HEK293 (cell line): Measurements from ENCODE around the gene KCNK4.

Experiments
- CTCF ChIA-PET: fragments of 350-600 bp; formaldehyde crosslinking; extraction: SDS; loops from one replicate; lab custom pipeline; 2021; ENCODE audit warnings: antibody characterized with exemption; lab: Yijun Ruan, JAX
- POLR2A ChIA-PET: fragments of 300-600 bp; formaldehyde crosslinking; extraction: SDS; loops from one replicate; lab custom pipeline; 2020; ENCODE audit warnings: antibody characterized with exemption, inconsistent platforms; lab: Yijun Ruan, JAX
- H3K27ac ChIP-seq: fragments of 200-500 bp; sonication (Bioruptor generic); 2 replicates; pipeline ENCODE4 v1.5.1; 2014; ENCODE audit warnings: low read depth, low read length, control low read depth, inconsistent platforms; ENCODE audit errors: extremely low read depth
- H3K36me3 ChIP-seq, 2 experiments: fragments of 200-500 bp in 1 of 2; sonication (Bioruptor generic) in 1 of 2; 1 replicate in 1 of 2; 2 replicates in 1 of 2; pipeline ENCODE4 v1.5.1; 2014 to 2017; ENCODE audit warnings: inconsistent platforms in 2 of 2, low read length in 2 of 2; ENCODE audit not compliant: control insufficient read depth in 2 of 2, insufficient read depth in 1 of 2
- H3K4me1 ChIP-seq: fragments of 200-500 bp; sonication (Bioruptor generic); 2 replicates; pipeline ENCODE4 v1.5.1; 2014; ENCODE audit warnings: mild to moderate bottlenecking, low read length, inconsistent platforms; ENCODE audit not compliant: control insufficient read depth, insufficient read depth
- H3K4me3 ChIP-seq: 2 replicates; pipeline ENCODE4 v1.5.1; 2011; ENCODE audit warnings: low read depth, mild to moderate bottlenecking, control low read depth, low read length, moderate library complexity
- H3K9me3 ChIP-seq: fragments of 200-500 bp; sonication (Bioruptor generic); 2 replicates; pipeline ENCODE4 v1.5.1; 2014; ENCODE audit warnings: low read depth, low read length, inconsistent platforms; ENCODE audit not compliant: control insufficient read depth, insufficient read depth
- KLF8 ChIP-seq: fragments of 450-650 bp; formaldehyde crosslinking; IDR thresholded peaks from 2 replicates; pipeline ENCODE4 v1.5.1; 2016; ENCODE audit warnings: missing biosample characterization, missing genetic modification characterization
- ZNF133 ChIP-seq: fragments of 450-650 bp; formaldehyde crosslinking; IDR thresholded peaks from 2 replicates; pipeline ENCODE4 v1.5.1; 2016; ENCODE audit warnings: missing biosample characterization, missing genetic modification characterization
- ZNF248 ChIP-seq: fragments of 450-650 bp; formaldehyde crosslinking; IDR thresholded peaks from 2 replicates; pipeline ENCODE4 v1.5.1; 2017; ENCODE audit warnings: missing biosample characterization, missing genetic modification characterization
- ZNF670 ChIP-seq: fragments of 450-650 bp; formaldehyde crosslinking; IDR thresholded peaks from 2 replicates; pipeline ENCODE4 v1.5.1; 2016; ENCODE audit warnings: missing biosample characterization, missing genetic modification characterization, low read depth
- ZNF776 ChIP-seq: fragments of 450-650 bp; formaldehyde crosslinking; IDR thresholded peaks from 2 replicates; pipeline ENCODE4 v1.5.0; 2017; ENCODE audit warnings: missing biosample characterization, missing genetic modification characterization, borderline replicate concordance
- ZNF843 ChIP-seq: fragments of 450-650 bp; formaldehyde crosslinking; IDR thresholded peaks from 2 replicates; pipeline ENCODE4 v1.5.1; 2016; ENCODE audit warnings: missing biosample characterization, missing genetic modification characterization
- ZXDB ChIP-seq: fragments of 450-650 bp; formaldehyde crosslinking; IDR thresholded peaks from 2 replicates; pipeline ENCODE4 v1.5.1; 2016; ENCODE audit warnings: missing biosample characterization, missing genetic modification characterization
- TF ChIP-seq, protein P1 (sequence below): fragments of 450-650 bp; formaldehyde crosslinking; IDR thresholded peaks from 2 replicates; pipeline ENCODE4 v1.5.1; 2016; ENCODE audit warnings: missing biosample characterization, missing genetic modification characterization
- TF ChIP-seq, protein P2 (sequence below): fragments of 450-650 bp; formaldehyde crosslinking; IDR thresholded peaks from 2 replicates; pipeline ENCODE4 v1.5.1; 2016; ENCODE audit warnings: missing biosample characterization, missing genetic modification characterization
- TF ChIP-seq, protein P3 (sequence below): fragments of 450-650 bp; formaldehyde crosslinking; conservative IDR thresholded peaks from 2 replicates; pipeline ENCODE4 v1.5.1; 2016; ENCODE audit warnings: low read depth, missing biosample characterization, missing genetic modification characterization
- TF ChIP-seq, protein P4 (sequence below): fragments of 450-650 bp; formaldehyde crosslinking; IDR thresholded peaks from 2 replicates; pipeline ENCODE4 v1.5.1; 2017; ENCODE audit warnings: missing biosample characterization, missing genetic modification characterization
- TF ChIP-seq, protein P5 (sequence below): fragments of 450-650 bp; formaldehyde crosslinking; IDR thresholded peaks from 2 replicates; pipeline ENCODE4 v1.5.1; 2017; ENCODE audit warnings: missing biosample characterization, mild to moderate bottlenecking, missing genetic modification characterization, moderate library complexity
- TF ChIP-seq, protein P6 (sequence below): fragments of 450-650 bp; formaldehyde crosslinking; IDR thresholded peaks from 2 replicates; pipeline ENCODE4 v1.5.1; 2016; ENCODE audit warnings: missing biosample characterization, missing genetic modification characterization
- TF ChIP-seq, protein P7 (sequence below): fragments of 450-650 bp; formaldehyde crosslinking; IDR thresholded peaks from 2 replicates; pipeline ENCODE4 v1.5.1; 2017; ENCODE audit warnings: missing biosample characterization, missing genetic modification characterization

Gene KCNK4

DNA sequence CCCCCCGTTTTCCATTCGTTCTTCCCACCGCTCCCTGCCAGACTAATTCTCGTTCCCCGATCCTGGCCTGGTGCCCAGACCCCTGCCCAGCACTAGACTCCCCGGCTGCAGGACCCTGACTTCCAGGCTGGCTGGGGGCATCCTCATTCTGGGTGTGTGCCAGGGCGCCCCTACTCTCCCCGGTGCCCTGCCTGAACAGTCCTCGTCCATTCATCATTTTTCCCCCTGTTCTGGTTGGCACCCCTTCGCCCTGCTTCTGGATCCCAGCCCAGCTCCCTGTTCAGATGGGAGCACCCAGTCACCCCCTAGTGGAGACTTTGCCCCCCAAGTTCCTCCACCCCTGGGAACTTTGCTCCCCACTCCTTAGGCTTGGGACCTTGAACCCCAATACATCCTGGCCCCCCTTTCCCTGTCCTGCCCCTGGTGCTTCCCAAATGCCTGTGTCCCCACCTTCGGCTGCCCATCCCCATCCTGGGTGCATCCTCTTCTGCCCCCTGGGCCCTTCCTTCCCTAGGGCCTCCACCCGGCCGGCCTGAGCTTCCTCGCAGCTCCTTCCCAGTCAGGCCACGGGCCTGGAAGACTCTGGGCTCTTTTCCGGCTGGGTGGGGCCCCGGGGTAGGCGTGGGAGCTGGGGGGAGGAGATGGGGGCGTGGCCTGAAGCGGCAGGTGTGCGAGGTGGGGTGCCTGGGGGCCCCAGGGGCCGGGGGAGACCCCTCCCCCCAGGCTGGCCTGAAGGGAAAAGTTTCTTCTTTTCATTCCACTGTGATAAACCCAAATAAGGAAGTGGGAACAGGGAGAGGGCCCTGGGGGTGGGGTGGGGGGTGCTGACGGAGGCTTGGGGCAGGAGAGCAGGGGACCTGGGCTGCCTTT, 38.9 kb upstream of the KCNK4 start (continued):
- TF ChIP-seq, protein P1, sequence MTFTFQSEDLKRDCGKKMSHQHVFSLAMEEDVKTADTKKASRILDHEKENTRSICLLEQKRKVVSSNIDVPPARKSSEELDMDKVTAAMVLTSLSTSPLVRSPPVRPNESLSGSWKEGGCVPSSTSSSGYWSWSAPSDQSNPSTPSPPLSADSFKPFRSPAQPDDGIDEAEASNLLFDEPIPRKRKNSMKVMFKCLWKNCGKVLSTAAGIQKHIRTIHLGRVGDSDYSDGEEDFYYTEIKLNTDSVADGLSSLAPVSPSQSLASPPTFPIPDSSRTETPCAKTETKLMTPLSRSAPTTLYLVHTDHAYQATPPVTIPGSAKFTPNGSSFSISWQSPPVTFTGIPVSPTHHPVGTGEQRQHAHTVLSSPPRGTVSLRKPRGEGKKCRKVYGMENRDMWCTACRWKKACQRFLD (tag by site-specific recombination), result no peak
- TF ChIP-seq ZNF248, result no peak
- TF ChIP-seq, protein P2, sequence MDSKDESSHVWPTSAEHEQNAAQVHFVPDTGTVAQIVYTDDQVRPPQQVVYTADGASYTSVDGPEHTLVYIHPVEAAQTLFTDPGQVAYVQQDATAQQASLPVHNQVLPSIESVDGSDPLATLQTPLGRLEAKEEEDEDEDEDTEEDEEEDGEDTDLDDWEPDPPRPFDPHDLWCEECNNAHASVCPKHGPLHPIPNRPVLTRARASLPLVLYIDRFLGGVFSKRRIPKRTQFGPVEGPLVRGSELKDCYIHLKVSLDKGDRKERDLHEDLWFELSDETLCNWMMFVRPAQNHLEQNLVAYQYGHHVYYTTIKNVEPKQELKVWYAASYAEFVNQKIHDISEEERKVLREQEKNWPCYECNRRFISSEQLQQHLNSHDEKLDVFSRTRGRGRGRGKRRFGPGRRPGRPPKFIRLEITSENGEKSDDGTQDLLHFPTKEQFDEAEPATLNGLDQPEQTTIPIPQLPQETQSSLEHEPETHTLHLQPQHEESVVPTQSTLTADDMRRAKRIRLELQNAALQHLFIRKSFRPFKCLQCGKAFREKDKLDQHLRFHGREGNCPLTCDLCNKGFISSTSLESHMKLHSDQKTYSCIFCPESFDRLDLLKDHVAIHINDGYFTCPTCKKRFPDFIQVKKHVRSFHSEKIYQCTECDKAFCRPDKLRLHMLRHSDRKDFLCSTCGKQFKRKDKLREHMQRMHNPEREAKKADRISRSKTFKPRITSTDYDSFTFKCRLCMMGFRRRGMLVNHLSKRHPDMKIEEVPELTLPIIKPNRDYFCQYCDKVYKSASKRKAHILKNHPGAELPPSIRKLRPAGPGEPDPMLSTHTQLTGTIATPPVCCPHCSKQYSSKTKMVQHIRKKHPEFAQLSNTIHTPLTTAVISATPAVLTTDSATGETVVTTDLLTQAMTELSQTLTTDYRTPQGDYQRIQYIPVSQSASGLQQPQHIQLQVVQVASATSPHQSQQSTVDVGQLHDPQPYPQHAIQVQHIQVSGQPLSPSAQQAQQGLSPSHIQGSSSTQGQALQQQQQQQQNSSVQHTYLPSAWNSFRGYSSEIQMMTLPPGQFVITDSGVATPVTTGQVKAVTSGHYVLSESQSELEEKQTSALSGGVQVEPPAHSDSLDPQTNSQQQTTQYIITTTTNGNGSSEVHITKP (tag by site-specific recombination), result peak; percentile 41; the same call in 1 of the 2 replicates
- no peak for TF ChIP-seq ZNF776 (tag by site-specific recombination)
- TF ChIP-seq, protein P3, sequence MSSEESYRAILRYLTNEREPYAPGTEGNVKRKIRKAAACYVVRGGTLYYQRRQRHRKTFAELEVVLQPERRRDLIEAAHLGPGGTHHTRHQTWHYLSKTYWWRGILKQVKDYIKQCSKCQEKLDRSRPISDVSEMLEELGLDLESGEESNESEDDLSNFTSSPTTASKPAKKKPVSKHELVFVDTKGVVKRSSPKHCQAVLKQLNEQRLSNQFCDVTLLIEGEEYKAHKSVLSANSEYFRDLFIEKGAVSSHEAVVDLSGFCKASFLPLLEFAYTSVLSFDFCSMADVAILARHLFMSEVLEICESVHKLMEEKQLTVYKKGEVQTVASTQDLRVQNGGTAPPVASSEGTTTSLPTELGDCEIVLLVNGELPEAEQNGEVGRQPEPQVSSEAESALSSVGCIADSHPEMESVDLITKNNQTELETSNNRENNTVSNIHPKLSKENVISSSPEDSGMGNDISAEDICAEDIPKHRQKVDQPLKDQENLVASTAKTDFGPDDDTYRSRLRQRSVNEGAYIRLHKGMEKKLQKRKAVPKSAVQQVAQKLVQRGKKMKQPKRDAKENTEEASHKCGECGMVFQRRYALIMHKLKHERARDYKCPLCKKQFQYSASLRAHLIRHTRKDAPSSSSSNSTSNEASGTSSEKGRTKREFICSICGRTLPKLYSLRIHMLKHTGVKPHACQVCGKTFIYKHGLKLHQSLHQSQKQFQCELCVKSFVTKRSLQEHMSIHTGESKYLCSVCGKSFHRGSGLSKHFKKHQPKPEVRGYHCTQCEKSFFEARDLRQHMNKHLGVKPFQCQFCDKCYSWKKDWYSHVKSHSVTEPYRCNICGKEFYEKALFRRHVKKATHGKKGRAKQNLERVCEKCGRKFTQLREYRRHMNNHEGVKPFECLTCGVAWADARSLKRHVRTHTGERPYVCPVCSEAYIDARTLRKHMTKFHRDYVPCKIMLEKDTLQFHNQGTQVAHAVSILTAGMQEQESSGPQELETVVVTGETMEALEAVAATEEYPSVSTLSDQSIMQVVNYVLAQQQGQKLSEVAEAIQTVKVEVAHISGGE, result 0 out of 2 replicates have a peak, but pooled peaks have one; percentile 13
- TF ChIP-seq ZNF133 (tag by site-specific recombination), result no peak
- TF ChIP-seq, protein P4, sequence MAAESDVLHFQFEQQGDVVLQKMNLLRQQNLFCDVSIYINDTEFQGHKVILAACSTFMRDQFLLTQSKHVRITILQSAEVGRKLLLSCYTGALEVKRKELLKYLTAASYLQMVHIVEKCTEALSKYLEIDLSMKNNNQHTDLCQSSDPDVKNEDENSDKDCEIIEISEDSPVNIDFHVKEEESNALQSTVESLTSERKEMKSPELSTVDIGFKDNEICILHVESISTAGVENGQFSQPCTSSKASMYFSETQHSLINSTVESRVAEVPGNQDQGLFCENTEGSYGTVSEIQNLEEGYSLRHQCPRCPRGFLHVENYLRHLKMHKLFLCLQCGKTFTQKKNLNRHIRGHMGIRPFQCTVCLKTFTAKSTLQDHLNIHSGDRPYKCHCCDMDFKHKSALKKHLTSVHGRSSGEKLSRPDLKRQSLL (tag by site-specific recombination), result no peak
- TF ChIP-seq ZNF670, result no peak
- TF ChIP-seq KLF8 (tag by site-specific recombination), result peak; percentile 47; the same call in 1 of the 2 replicates

DNA sequence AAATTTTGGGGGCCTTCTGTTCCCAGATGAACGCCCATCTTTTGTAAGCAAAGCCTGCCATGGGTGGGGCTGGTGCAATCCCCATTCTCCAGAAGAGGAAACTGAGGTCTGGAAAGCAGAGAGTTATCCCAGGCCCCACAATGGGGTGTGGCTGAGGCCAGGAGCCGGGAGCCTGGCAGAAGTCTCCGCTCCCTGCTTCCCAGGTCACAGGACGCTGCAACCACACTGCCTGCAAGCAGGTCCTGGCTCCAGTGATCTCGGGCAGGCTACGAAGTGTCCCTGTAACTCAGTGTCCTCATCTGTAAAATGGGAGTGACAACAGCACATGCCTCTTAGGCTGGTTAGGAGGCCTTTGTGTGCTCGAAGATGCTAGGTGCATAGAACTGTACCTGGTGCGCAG, 38.1 kb upstream of the KCNK4 start:
- Histone ChIP-seq H3K36me3 (peaks cover 0 to 28% of the 10 kb centered on the region in 2 experiments; a peak in 2 of 3 replicates), H3K4me3 (no peak overlapping the region), H3K4me1 (peaks cover 10% of the 10 kb centered on the region), H3K9me3 (no peaks in the 10 kb centered on the region), H3K27ac (no peak overlapping the region)
- TF ChIP-seq ZXDB (tag by site-specific recombination) (no peak), KLF8 (tag by site-specific recombination) (peak; percentile 39; the same call in 1 of the 2 replicates)
- CTCF ChIA-PET, result interaction anchor here (3.6 kb wide), 1 partner anchor 50 kb away, joined by 48 read pairs; the partner anchor contains the start of gene CATSPERZ
- POLR2A ChIA-PET, result interaction anchor here (0.5 to 4.2 kb wide), 8 partner anchors 10 to 68 kb away, joined by 3 to 52 read pairs (median 4); partner anchors contain the start of genes FKBP2 and STIP1

DNA sequence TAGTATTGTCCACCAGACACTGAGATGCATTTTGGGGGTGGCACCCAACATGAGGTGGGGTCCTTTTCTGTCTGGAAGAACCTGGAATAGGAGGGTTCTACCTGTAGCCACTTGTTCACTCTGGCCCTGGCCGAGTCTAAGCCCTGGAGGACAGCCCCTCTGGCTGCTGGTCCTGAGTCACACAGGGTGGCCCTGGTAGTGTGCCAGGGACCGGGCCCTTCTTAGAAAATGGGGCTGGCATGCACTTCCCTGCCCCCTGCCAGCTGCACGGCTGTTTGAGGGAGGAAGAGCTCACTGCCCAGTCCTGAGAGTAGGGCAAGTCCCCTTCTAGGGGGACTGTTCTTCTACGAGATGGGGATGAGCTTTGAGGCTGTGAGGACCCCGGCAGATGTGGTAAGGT, 37.6 kb upstream of the KCNK4 start:
- H3K9me3 ChIP-seq, result no peaks in the 10 kb centered on the region
- POLR2A ChIA-PET, result interaction anchor here (1.0 to 1.6 kb wide), 3 partner anchors 12 to 68 kb away, joined by 3 to 4 read pairs (median 3); partner anchors contain the start of genes FKBP2 and STIP1
- TF ChIP-seq, protein P5, sequence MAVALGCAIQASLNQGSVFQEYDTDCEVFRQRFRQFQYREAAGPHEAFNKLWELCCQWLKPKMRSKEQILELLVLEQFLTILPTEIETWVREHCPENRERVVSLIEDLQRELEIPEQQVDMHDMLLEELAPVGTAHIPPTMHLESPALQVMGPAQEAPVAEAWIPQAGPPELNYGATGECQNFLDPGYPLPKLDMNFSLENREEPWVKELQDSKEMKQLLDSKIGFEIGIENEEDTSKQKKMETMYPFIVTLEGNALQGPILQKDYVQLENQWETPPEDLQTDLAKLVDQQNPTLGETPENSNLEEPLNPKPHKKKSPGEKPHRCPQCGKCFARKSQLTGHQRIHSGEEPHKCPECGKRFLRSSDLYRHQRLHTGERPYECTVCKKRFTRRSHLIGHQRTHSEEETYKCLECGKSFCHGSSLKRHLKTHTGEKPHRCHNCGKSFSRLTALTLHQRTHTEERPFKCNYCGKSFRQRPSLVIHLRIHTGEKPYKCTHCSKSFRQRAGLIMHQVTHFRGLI (tag by site-specific recombination), result no peak
- no peak for TF ChIP-seq ZNF843 (tag by site-specific recombination)
- TF ChIP-seq, protein P6, sequence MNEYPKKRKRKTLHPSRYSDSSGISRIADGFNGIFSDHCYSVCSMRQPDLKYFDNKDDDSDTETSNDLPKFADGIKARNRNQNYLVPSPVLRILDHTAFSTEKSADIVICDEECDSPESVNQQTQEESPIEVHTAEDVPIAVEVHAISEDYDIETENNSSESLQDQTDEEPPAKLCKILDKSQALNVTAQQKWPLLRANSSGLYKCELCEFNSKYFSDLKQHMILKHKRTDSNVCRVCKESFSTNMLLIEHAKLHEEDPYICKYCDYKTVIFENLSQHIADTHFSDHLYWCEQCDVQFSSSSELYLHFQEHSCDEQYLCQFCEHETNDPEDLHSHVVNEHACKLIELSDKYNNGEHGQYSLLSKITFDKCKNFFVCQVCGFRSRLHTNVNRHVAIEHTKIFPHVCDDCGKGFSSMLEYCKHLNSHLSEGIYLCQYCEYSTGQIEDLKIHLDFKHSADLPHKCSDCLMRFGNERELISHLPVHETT (tag by site-specific recombination), result no peak
- TF ChIP-seq, protein P7, sequence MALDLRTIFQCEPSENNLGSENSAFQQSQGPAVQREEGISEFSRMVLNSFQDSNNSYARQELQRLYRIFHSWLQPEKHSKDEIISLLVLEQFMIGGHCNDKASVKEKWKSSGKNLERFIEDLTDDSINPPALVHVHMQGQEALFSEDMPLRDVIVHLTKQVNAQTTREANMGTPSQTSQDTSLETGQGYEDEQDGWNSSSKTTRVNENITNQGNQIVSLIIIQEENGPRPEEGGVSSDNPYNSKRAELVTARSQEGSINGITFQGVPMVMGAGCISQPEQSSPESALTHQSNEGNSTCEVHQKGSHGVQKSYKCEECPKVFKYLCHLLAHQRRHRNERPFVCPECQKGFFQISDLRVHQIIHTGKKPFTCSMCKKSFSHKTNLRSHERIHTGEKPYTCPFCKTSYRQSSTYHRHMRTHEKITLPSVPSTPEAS, result no peak
- TF ChIP-seq, all 188 proteins: peak for 0
- H3K4me3 ChIP-seq, result no peak overlapping the region
- peaks cover 10% of the 10 kb centered on the region for H3K4me1 ChIP-seq
- CTCF ChIA-PET, result no interaction called here
- H3K36me3 ChIP-seq, result peaks cover 0 to 33% of the 10 kb centered on the region in 2 experiments; a peak in 2 of 3 replicates
- H3K27ac ChIP-seq, result no peak overlapping the region
